DMS 273 (cell line): ENCODE measurements around the gene CD3E.
A peak's percentile ranks its signal among the peaks of the same experiment; 100 is the strongest.

ENCODE experiments used
- DNase-seq: peaks from one replicate; lab custom pipeline; 2025; ENCODE audit not compliant: unreplicated experiment; lab: John Stamatoyannopoulos, UW

Gene CD3E

GRCh38 chr11:118304568-118305248, at the start of gene CD3E:
TSS of gene CD3E (plus strand) at chr11:118304730. CDS start at chr11:118304953, 223 bp downstream.
- DNase-seq, result no peak

- DNase-seq, result peak; percentile 2
These were observed 46.1 kb upstream of the CD3E start for GRCh38 chr11:118258410-118258809.

- DNase-seq, result no peak
These were observed 45.4 kb upstream of the CD3E start for GRCh38 chr11:118259138-118259537.

GRCh38 chr11:118260353-118260752, 44.2 kb upstream of the CD3E start:
- DNase-seq, result no peak

- no peak for DNase-seq
These were observed 41.4 kb upstream of the CD3E start for GRCh38 chr11:118263112-118263511.

GRCh38 chr11:118263695-118264568, 40.6 kb upstream of the CD3E start, which contains the start of gene MPZL2:
TSS of gene MPZL2 (minus strand) at chr11:118264297. CDS start at chr11:118264153, 144 bp downstream.
- DNase-seq, result peak; percentile 15

GRCh38 chr11:118264569-118265465, 39.7 kb upstream of the CD3E start:
- DNase-seq, result no peak

- no peak for DNase-seq
These were observed 38.6 kb upstream of the CD3E start for GRCh38 chr11:118265954-118266353.

- DNase-seq, result no peak
These were observed 37.0 kb upstream of the CD3E start for GRCh38 chr11:118267486-118267885.

- DNase-seq, result no peak
These were observed 32.5 kb upstream of the CD3E start for GRCh38 chr11:118272001-118272400.

GRCh38 chr11:118274186-118274585, 30.3 kb upstream of the CD3E start:
- no peak for DNase-seq

- DNase-seq, result no peak
These were observed 29.4 kb upstream of the CD3E start for GRCh38 chr11:118275176-118275575.

GRCh38 chr11:118276422-118276821, 28.1 kb upstream of the CD3E start:
- DNase-seq, result no peak

GRCh38 chr11:118277312-118277711, 27.2 kb upstream of the CD3E start:
- no peak for DNase-seq

GRCh38 chr11:118281284-118281683, 23.2 kb upstream of the CD3E start:
- no peak for DNase-seq

- no peak for DNase-seq
These were observed 21.9 kb upstream of the CD3E start for GRCh38 chr11:118282606-118283005.

GRCh38 chr11:118283037-118283636, 21.4 kb upstream of the CD3E start:
- DNase-seq, result no peak

- no peak for DNase-seq
These were observed 20.7 kb upstream of the CD3E start for GRCh38 chr11:118283756-118284350.

- DNase-seq, result no peak
These were observed 18.0 kb upstream of the CD3E start for GRCh38 chr11:118286545-118286944.

- DNase-seq, result no peak
These were observed 17.5 kb upstream of the CD3E start for GRCh38 chr11:118287006-118287405.
